ENCODE data around the gene TTC17. TPM values are rescaled to one million over a fixed set of nuclear protein-coding genes. Genes with fewer than 3 reads are reported as not detected.

The TTC17 gene
- total RNA-seq, 1 donor from 2014 or later = 93.7 TPM

DNA sequence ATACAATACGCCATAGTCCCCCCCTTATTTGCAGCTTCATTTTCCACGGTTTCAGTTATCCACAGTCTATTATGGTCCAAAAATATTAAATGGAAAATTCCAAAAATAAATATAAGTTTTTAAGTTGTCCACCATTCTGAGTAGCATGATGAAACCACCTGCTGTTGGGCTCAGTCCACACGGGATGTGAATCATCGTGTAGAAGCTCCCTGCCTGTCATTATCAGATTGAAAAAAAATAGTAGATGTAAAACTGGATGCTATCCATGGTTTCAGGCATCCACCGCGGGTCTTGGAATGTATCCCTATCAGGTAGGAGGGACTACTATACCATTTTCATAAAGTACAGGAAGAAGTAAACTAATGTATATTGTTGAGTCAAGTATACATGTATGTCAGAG lies 127.4 kb downstream of the TTC17 start:
- H3K4me1 Mint-ChIP-seq (ENCODE audit: unreplicated experiment) = no peaks in the 10 kb centered on the region
- TF ChIP-seq, protein P1, sequence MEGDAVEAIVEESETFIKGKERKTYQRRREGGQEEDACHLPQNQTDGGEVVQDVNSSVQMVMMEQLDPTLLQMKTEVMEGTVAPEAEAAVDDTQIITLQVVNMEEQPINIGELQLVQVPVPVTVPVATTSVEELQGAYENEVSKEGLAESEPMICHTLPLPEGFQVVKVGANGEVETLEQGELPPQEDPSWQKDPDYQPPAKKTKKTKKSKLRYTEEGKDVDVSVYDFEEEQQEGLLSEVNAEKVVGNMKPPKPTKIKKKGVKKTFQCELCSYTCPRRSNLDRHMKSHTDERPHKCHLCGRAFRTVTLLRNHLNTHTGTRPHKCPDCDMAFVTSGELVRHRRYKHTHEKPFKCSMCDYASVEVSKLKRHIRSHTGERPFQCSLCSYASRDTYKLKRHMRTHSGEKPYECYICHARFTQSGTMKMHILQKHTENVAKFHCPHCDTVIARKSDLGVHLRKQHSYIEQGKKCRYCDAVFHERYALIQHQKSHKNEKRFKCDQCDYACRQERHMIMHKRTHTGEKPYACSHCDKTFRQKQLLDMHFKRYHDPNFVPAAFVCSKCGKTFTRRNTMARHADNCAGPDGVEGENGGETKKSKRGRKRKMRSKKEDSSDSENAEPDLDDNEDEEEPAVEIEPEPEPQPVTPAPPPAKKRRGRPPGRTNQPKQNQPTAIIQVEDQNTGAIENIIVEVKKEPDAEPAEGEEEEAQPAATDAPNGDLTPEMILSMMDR (IDR thresholded peaks at IDR 0.05) = no peak
- peaks cover 36% of the 10 kb centered on the region for H3K36me3 Mint-ChIP-seq (ENCODE audit: unreplicated experiment)
- peaks cover 9% of the 10 kb centered on the region for H3K9me3 Mint-ChIP-seq (ENCODE audit: unreplicated experiment)
- no peaks in the 10 kb centered on the region for H3K27me3 Mint-ChIP-seq (ENCODE audit: unreplicated experiment)
- DNase-seq (ENCODE audit: extremely low spot score, unreplicated experiment) = no peak
- H3K4me3 Mint-ChIP-seq (ENCODE audit: unreplicated experiment) = no peak overlapping the region
- no peak overlapping the region for H3K27ac Mint-ChIP-seq (ENCODE audit: unreplicated experiment)

DNA sequence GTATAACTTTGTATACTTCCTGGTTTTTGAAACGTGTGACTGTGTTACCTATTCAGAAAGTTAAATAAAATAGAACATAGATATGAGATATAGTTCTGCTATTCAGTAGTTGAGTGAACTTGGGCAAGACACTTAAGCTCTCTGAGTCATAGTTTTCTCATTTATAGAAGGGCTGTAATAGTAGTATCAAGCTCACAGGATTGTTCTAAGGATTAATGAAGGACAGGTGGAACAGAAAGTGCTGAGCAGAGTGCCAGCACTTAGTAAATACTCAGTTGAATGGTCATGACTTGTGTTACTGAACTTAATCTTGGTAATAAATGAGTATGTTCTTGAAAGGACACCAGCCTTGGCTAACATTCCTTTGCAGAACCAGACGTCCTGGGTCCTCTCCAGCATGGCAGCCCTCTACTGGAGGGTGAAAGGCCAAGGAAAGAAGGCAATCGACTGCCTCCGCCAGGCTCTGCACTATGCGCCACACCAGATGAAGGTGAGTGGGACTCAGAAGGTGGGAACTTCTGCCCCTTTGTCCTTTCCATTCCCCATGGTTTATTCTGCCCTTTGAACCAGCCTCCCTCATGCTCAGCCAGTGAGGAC lies 131.2 kb downstream of the TTC17 start:
- H3K4me3 Mint-ChIP-seq (ENCODE audit: unreplicated experiment) = no peak overlapping the region
- H3K4me1 Mint-ChIP-seq (ENCODE audit: unreplicated experiment) = no peaks in the 10 kb centered on the region
- H3K9me3 Mint-ChIP-seq (ENCODE audit: unreplicated experiment) = no peaks in the 10 kb centered on the region
- TF ChIP-seq, protein P1 (IDR thresholded peaks at IDR 0.05) = no peak
- peaks cover 44% of the 10 kb centered on the region for H3K36me3 Mint-ChIP-seq (ENCODE audit: unreplicated experiment)
- no peaks in the 10 kb centered on the region for H3K27me3 Mint-ChIP-seq (ENCODE audit: unreplicated experiment)
- no peak for DNase-seq (ENCODE audit: extremely low spot score, unreplicated experiment)
- no peak overlapping the region for H3K27ac Mint-ChIP-seq (ENCODE audit: unreplicated experiment)

DNA sequence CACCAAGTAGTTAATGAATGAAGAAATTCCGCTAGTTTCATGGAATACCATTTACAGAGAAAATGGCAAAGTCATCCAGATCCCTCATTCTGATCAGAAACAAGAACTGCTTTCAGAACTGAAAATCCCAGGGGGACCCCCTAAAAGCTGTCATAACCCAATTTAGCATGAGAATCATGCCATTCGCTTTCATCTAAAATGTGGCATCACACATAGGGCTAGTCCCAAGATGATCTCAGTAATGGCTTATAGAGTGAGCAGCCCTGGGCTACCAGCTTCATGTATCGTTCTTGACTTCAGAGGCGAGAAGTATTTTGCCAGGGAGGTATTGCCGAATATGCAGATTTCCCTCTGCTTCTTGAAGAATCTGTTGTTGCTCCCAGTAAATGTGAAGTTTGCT lies 134.0 kb downstream of the TTC17 start:
- H3K27ac Mint-ChIP-seq (ENCODE audit: unreplicated experiment) = no peak overlapping the region
- peaks cover 37% of the 10 kb centered on the region for H3K36me3 Mint-ChIP-seq (ENCODE audit: unreplicated experiment)
- H3K4me1 Mint-ChIP-seq (ENCODE audit: unreplicated experiment) = no peaks in the 10 kb centered on the region
- H3K4me3 Mint-ChIP-seq (ENCODE audit: unreplicated experiment) = no peak overlapping the region
- H3K27me3 Mint-ChIP-seq (ENCODE audit: unreplicated experiment) = no peaks in the 10 kb centered on the region
- DNase-seq (ENCODE audit: extremely low spot score, unreplicated experiment) = no peak
- TF ChIP-seq, protein P1 (IDR thresholded peaks at IDR 0.05) = no peak
- H3K9me3 Mint-ChIP-seq (ENCODE audit: unreplicated experiment) = no peaks in the 10 kb centered on the region

DNA sequence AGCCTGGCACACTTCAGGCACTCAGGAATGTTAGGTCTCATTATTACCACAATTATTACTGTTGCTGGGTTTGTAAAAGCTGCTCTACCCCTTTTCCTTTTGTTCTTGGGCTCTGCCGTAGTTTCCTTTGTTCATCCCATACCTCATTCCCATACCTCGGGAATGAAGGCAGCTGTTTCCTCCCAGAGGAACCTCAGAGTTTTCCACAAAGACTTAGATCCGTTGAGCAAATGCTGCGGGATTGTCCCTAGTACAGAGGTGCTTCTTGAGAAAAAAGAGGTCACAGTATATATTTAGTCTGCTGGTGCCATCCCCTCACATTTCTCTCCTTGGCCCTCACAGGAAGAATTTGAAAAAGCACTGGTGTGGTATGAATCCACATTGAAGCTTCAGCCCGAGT lies 134.7 kb downstream of the TTC17 start:
- Mint-ChIP-seq H3K9me3 (ENCODE audit: unreplicated experiment) (no peaks in the 10 kb centered on the region), H3K27me3 (ENCODE audit: unreplicated experiment) (no peaks in the 10 kb centered on the region), H3K36me3 (ENCODE audit: unreplicated experiment) (peaks cover 37% of the 10 kb centered on the region), H3K4me1 (ENCODE audit: unreplicated experiment) (no peaks in the 10 kb centered on the region), H3K4me3 (ENCODE audit: unreplicated experiment) (no peak overlapping the region), H3K27ac (ENCODE audit: unreplicated experiment) (no peak overlapping the region)
- TF ChIP-seq, protein P1 (IDR thresholded peaks at IDR 0.05) = no peak
- DNase-seq (ENCODE audit: extremely low spot score, unreplicated experiment) = no peak

DNA sequence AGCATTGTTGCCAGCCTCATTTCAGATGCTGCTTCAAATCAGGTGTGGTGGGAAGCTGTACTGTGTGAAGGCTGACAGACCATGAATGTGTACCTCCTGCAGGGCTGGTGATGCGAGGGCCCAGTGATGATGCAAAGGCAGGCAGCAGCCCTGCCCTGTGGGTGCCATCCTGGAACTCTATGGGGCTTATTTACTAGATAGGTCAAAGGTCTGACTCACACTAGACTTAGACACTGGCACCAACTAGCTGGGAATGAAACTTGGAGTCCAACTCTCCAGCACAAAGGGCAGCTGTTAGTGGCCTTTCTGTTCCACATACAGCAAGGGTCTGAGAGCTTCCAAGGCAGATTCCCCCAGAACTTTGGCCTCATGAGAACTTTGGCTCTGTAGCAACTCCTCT lies 138.4 kb downstream of the TTC17 start:
- Mint-ChIP-seq H3K27ac (ENCODE audit: unreplicated experiment) (no peak overlapping the region), H3K9me3 (ENCODE audit: unreplicated experiment) (peaks cover 7% of the 10 kb centered on the region), H3K36me3 (ENCODE audit: unreplicated experiment) (peaks cover 23% of the 10 kb centered on the region), H3K4me3 (ENCODE audit: unreplicated experiment) (no peak overlapping the region), H3K4me1 (ENCODE audit: unreplicated experiment) (no peaks in the 10 kb centered on the region), H3K27me3 (ENCODE audit: unreplicated experiment) (peaks cover 6% of the 10 kb centered on the region)
- DNase-seq (ENCODE audit: extremely low spot score, unreplicated experiment) = no peak
- TF ChIP-seq, protein P1 (IDR thresholded peaks at IDR 0.05) = no peak

Measured in osteocyte (in vitro differentiated cells).